HepG2 (cell line): ENCODE data around the gene TSPYL1. TPM values are rescaled to one million over a fixed set of nuclear protein-coding genes. Genes with fewer than 3 reads are reported as not detected.

Source experiments
- E2F1 ChIP-seq: sonication (generic); formaldehyde crosslinking; IDR thresholded peaks from 2 replicates; pipeline ENCODE4 v1.5.0; 2020; ENCODE audit warnings: missing genetic modification reagents
- E2F5 ChIP-seq: sonication (generic); formaldehyde crosslinking; conservative IDR thresholded peaks from 2 replicates; pipeline ENCODE4 v1.4.0; 2020; ENCODE audit warnings: missing genetic modification reagents
- NFIB ChIP-seq: sonication (generic); formaldehyde crosslinking; IDR thresholded peaks from 2 replicates; pipeline ENCODE4 v1.9.0; 2021; ENCODE audit warnings: missing genetic modification reagents, mild to moderate bottlenecking, borderline replicate concordance
- TFDP1 ChIP-seq: IDR thresholded peaks from 2 replicates; pipeline ENCODE4 v1.6.1; 2016; ENCODE audit warnings: missing compliant biosample characterization, missing genetic modification reagents, borderline replicate concordance
- ZBTB21 ChIP-seq: sonication (generic); formaldehyde crosslinking; IDR thresholded peaks from 2 replicates; pipeline ENCODE4 v1.4.0; 2020; ENCODE audit warnings: missing genetic modification reagents
- ZNF350 ChIP-seq: sonication (generic); formaldehyde crosslinking; IDR thresholded peaks from 2 replicates; pipeline ENCODE4 v1.4.0; 2020; ENCODE audit warnings: mild to moderate bottlenecking, low read depth, missing genetic modification reagents, borderline replicate concordance
- ZNF503 ChIP-seq: sonication (generic); formaldehyde crosslinking; IDR thresholded peaks from 2 replicates; pipeline ENCODE4 v1.4.0; 2020; ENCODE audit warnings: missing genetic modification reagents
- ZNF574 ChIP-seq: sonication (generic); formaldehyde crosslinking; IDR thresholded peaks from 2 replicates; pipeline ENCODE4 v1.4.0; 2020; ENCODE audit warnings: missing genetic modification reagents
- ZNF687 ChIP-seq: sonication (generic); formaldehyde crosslinking; IDR thresholded peaks from 2 replicates; pipeline ENCODE4 v1.5.1; 2020; ENCODE audit warnings: mild to moderate bottlenecking, missing genetic modification reagents, moderate library complexity
- ZNF768 ChIP-seq: sonication (generic); formaldehyde crosslinking; IDR thresholded peaks from 2 replicates; pipeline ENCODE4 v1.4.0; 2020; ENCODE audit warnings: missing genetic modification reagents
- polyA plus RNA-seq, 8 experiments: library from polyadenylated mRNA; depleted of rRNA in 3 of 8; stranded (reverse) in 7 of 8; unstranded in 1 of 8; fragments of >200 nt; fragmentation: Illumina TruSeq in 4 of 8; extraction: Trizol in 4 of 8; gene quantifications; 2 replicates each; pipeline versions ENCODE4 v1.2.1 to v1.2.3, GENCODE V29; 2011 to 2016; ENCODE audit warnings: low read depth in 4 of 8, missing spikeins in 1 of 8, mixed read lengths in 1 of 8; ENCODE audit not compliant: insufficient read depth in 1 of 8
- total RNA-seq, 5 experiments: library from RNA; depleted of rRNA; stranded (reverse); fragments of >200 nt; fragmentation: Illumina TruSeq; extraction: Trizol; gene quantifications; 2 replicates each; pipeline ENCODE4 v1.2.3, GENCODE V29; 2016; ENCODE audit warnings: low read depth in 1 of 5

Gene TSPYL1
- total and polyA plus RNA-seq, 2 of the 13 experiments (the other 11 are each of a cell fraction or from before 2014, with no cell fraction given) = 28.3 to 93.0 TPM

GRCh38 chr6:116253505-116254296 is 26.0 kb downstream of the TSPYL1 start, which contains the start of gene TSPYL4 (continued):
- peak; percentile 60; the same call in 1 of the 2 replicates for TF ChIP-seq ZNF350 (CRISPR knock-in tag)
- TF ChIP-seq NFIB = no peak
- peak; percentile 79; the same call in 1 of the 2 replicates for TF ChIP-seq E2F1 (CRISPR knock-in tag)
- TF ChIP-seq TFDP1 (CRISPR knock-in tag) = peak; percentile 61; the same call in 1 of the 2 replicates
- TF ChIP-seq ZNF768 = peak; percentile 68
- no peak for TF ChIP-seq E2F5 (CRISPR knock-in tag)
- TF ChIP-seq ZBTB21 = peak; percentile 65; the same call in 1 of the 2 replicates
- peak; percentile 14; the same call in 1 of the 2 replicates for TF ChIP-seq ZNF574 (CRISPR knock-in tag)
- peak; percentile 98 for TF ChIP-seq ZNF687
- no peak for TF ChIP-seq ZNF503
